Measurements from ENCODE around the gene UGT1A1. TPM values are rescaled to one million over a fixed set of nuclear protein-coding genes. Genes with fewer than 3 reads are reported as not detected.

The UGT1A1 gene
- total and polyA plus RNA-seq, 4 donors = 145 to 386 (median 288) TPM; not detected in 1

- H3K27me3 ChIP-seq (ENCODE audit: control insufficient read depth in 4 of 4, insufficient read depth in 4 of 4, low read length in 3 of 4) = no peaks in the 10 kb centered on the region
- TF ChIP-seq HNF4G (IDR thresholded peaks at IDR 0.05) = no peak
- TF ChIP-seq HNF4A (conservative IDR thresholded peaks at IDR 0.05) = no peak
- no peak for TF ChIP-seq JUND (IDR thresholded peaks at IDR 0.05)
- TF ChIP-seq RAD21 (IDR thresholded peaks at IDR 0.05) = no peak
- TF ChIP-seq FOXA2 (IDR thresholded peaks at IDR 0.05) = no peak
- TF ChIP-seq CTCF (IDR thresholded peaks at IDR 0.05; ENCODE audit: low read depth, low read length, missing input control) = no peak
- TF ChIP-seq ZBTB33 (IDR thresholded peaks at IDR 0.05) = no peak
- no peak for TF ChIP-seq FOXA1 (IDR thresholded peaks at IDR 0.05)
- TF ChIP-seq ATF3 (IDR thresholded peaks at IDR 0.05) = no peak
- no peak for TF ChIP-seq EGR1 (IDR thresholded peaks at IDR 0.05; ENCODE audit: low read depth in 2 of 2)
- TF ChIP-seq SP1 (IDR thresholded peaks at IDR 0.05) = no peak
- H3K4me3 ChIP-seq (ENCODE audit: low read depth in 1 of 3, low read length in 3 of 3) = no peak overlapping the region
- WGBS = 95% methylated on average over 13 of the region's 13 CpGs
- H3K36me3 ChIP-seq (ENCODE audit: control insufficient read depth in 4 of 4, insufficient read depth in 3 of 4, low read depth in 1 of 4, low read length in 3 of 4) = no peaks in the 10 kb centered on the region
- no peak overlapping the region for H3K9ac ChIP-seq (ENCODE audit: low read depth in 1 of 2, low read length in 2 of 2)
- H3K4me1 ChIP-seq (ENCODE audit: control insufficient read depth in 4 of 4, insufficient read depth in 4 of 4, low read length in 3 of 4) = no peaks in the 10 kb centered on the region
- DNase-seq (ENCODE audit: low spot score) = no peak
- no peak overlapping the region for H3K27ac ChIP-seq (ENCODE audit: low read depth in 1 of 2, low read length in 2 of 2)
- H3K9me3 ChIP-seq (ENCODE audit: control insufficient read depth in 4 of 4, low read length in 3 of 4) = no peaks in the 10 kb centered on the region
Observed at GRCh38 chr2:233795735-233796171, 35.7 kb downstream of the UGT1A1 start.

- no peak overlapping the region for H3K4me3 ChIP-seq (ENCODE audit: low read depth in 1 of 3, low read length in 3 of 3)
- no peak overlapping the region for H3K9ac ChIP-seq (ENCODE audit: low read depth in 1 of 2, low read length in 2 of 2)
- no peaks in the 10 kb centered on the region for H3K27me3 ChIP-seq (ENCODE audit: control insufficient read depth in 4 of 4, insufficient read depth in 4 of 4, low read length in 3 of 4)
- 93% methylated on average over 9 of the region's 9 CpGs for WGBS
- DNase-seq (ENCODE audit: low spot score) = no peak
- no peak for TF ChIP-seq FOXA2 (IDR thresholded peaks at IDR 0.05)
- TF ChIP-seq MAX (IDR thresholded peaks at IDR 0.05) = no peak
- no peak overlapping the region for H3K27ac ChIP-seq (ENCODE audit: low read depth in 1 of 2, low read length in 2 of 2)
- H3K9me3 ChIP-seq (ENCODE audit: control insufficient read depth in 4 of 4, low read length in 3 of 4) = no peaks in the 10 kb centered on the region
- H3K36me3 ChIP-seq (ENCODE audit: control insufficient read depth in 4 of 4, insufficient read depth in 3 of 4, low read depth in 1 of 4, low read length in 3 of 4) = no peaks in the 10 kb centered on the region
- no peaks in the 10 kb centered on the region for H3K4me1 ChIP-seq (ENCODE audit: control insufficient read depth in 4 of 4, insufficient read depth in 4 of 4, low read length in 3 of 4)
Observed at GRCh38 chr2:233796254-233796653, 36.2 kb downstream of the UGT1A1 start.

GRCh38 chr2:233798335-233799086 lies 38.4 kb downstream of the UGT1A1 start:
- H3K9me3 ChIP-seq (ENCODE audit: control insufficient read depth in 4 of 4, low read length in 3 of 4) = no peaks in the 10 kb centered on the region
- DNase-seq (ENCODE audit: low spot score) = peak; percentile 26
- 89% methylated on average over 14 of the region's 14 CpGs for WGBS
- H3K9ac ChIP-seq (ENCODE audit: low read depth in 1 of 2, low read length in 2 of 2) = no peak overlapping the region
- no peaks in the 10 kb centered on the region for H3K36me3 ChIP-seq (ENCODE audit: control insufficient read depth in 4 of 4, insufficient read depth in 3 of 4, low read depth in 1 of 4, low read length in 3 of 4)
- H3K4me1 ChIP-seq (ENCODE audit: control insufficient read depth in 4 of 4, insufficient read depth in 4 of 4, low read length in 3 of 4) = no peaks in the 10 kb centered on the region
- no peaks in the 10 kb centered on the region for H3K27me3 ChIP-seq (ENCODE audit: control insufficient read depth in 4 of 4, insufficient read depth in 4 of 4, low read length in 3 of 4)
- no peak overlapping the region for H3K27ac ChIP-seq (ENCODE audit: low read depth in 1 of 2, low read length in 2 of 2)
- H3K4me3 ChIP-seq (ENCODE audit: low read depth in 1 of 3, low read length in 3 of 3) = no peak overlapping the region
- TF ChIP-seq EGR1 (IDR thresholded peaks at IDR 0.05; ENCODE audit: low read depth in 2 of 2) = no peak
- no peak for TF ChIP-seq FOXA1 (IDR thresholded peaks at IDR 0.05)
- no peak for TF ChIP-seq CTCF (IDR thresholded peaks at IDR 0.05; ENCODE audit: low read depth, low read length, missing input control)
- TF ChIP-seq ZBTB33 (IDR thresholded peaks at IDR 0.05) = no peak
- TF ChIP-seq TAF1 (conservative IDR thresholded peaks at IDR 0.05) = no peak
- no peak for TF ChIP-seq YY1 (IDR thresholded peaks at IDR 0.05)
- no peak for TF ChIP-seq JUND (IDR thresholded peaks at IDR 0.05)
- TF ChIP-seq SP1 (IDR thresholded peaks at IDR 0.05) = no peak
- no peak for TF ChIP-seq FOXA2 (IDR thresholded peaks at IDR 0.05)
- no peak for TF ChIP-seq NR2F2 (IDR thresholded peaks at IDR 0.05)
- TF ChIP-seq MAX (IDR thresholded peaks at IDR 0.05) = no peak
- TF ChIP-seq GABPA (IDR thresholded peaks at IDR 0.05 in 1 of 2, conservative IDR thresholded peaks at IDR 0.05 in 1 of 2) = no peak
- TF ChIP-seq RXRA (IDR thresholded peaks at IDR 0.05) = no peak

All from liver (tissue), 9 donors.